SK-N-DZ (cell line): ENCODE results near the gene SLAMF1.
"Not testable (repeated sequence)": the region's sequence is repeated elsewhere in the genome, so short reads cannot be mapped to it uniquely, and the experiment has no call there.

Experiments
- DNase-seq: peaks from one replicate; pipeline ENCODE4 v3.0.0-alpha.2; 2015; ENCODE audit warnings: low spot score

Gene SLAMF1

DNA sequence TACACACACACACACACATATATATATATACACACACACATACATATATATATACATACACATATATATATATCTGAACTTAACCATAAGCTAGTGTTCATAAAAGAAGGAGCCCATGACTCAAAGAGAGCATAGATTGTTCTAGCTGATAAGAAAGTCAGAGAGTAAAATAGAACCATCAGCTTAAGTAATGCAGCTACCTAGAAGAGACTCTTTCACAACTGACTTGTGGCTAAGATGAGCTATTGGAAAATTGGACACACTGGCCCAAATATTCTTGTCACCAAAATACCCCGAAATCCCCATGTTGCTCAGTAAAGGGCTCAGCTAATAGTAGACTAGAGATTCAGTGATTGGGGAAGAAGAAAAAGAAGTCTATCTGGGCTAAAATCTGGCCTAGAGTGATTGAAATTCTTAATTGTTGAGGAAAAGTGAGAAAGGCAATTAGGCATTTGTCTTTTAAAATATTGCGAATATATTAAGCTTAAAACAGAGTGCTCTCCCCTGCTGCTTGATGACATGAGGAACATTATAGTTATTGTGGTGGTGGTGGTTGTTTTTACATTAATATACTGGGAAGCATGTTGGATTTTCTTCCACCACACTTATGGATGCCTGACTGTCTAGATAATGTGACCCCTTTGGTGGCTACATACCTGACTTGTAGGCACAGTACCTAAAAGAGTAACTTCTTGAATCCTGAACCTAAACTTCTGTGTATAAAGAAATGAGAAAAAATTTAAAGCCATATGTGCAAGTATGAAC is 6.3 kb downstream of the SLAMF1 start:
- DNase-seq, result no peak

DNA sequence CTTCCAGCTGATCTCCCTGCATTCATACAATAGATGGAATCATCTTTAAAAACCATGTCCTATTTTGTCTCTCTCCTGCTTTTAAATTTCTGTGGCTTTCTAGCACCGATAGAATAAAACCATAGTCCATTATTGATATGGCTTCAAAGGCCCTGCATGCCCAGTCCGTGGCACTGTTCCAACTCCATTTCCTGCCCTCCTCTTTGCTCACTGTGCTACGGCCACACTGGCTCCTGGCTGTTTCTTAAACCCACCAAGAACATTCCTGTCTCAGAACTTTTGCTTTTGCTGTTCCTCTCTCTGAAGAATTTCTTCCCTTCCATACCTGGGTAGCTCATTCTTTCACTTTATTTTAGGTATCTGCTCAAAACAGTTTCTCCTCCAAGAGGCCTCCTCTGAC is 7.2 kb downstream of the SLAMF1 start:
- no peak for DNase-seq

DNA sequence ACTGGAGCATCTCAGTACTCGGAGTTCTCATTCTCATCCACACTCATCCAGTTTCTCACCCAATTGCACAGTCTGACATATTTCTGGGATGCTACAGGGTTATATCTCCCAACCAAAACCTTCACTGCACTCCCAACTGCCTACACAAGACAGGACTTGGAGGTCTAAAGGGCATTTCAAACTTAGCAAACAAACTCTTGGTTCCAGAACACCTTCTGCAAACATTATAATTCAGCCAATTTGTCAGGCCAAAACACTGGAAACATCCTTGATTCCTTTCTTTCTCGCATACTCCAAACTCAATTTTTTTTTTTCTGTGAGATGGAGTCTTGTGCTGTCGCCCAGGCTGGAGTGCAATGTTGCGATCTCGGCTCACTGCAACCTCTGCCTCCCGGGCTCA is 7.9 kb downstream of the SLAMF1 start:
- DNase-seq, result no peak

GRCh38 chr1:160638540-160638857 is 8.3 kb downstream of the SLAMF1 start:
- DNase-seq, result no peak

- DNase-seq, result no peak
Measured at GRCh38 chr1:160637821-160638539, 8.9 kb downstream of the SLAMF1 start.

- DNase-seq, result no peak
Measured at GRCh38 chr1:160637065-160637464, 9.8 kb downstream of the SLAMF1 start.

- DNase-seq, result no peak
Measured at GRCh38 chr1:160636547-160636946, 10.3 kb downstream of the SLAMF1 start.

DNA sequence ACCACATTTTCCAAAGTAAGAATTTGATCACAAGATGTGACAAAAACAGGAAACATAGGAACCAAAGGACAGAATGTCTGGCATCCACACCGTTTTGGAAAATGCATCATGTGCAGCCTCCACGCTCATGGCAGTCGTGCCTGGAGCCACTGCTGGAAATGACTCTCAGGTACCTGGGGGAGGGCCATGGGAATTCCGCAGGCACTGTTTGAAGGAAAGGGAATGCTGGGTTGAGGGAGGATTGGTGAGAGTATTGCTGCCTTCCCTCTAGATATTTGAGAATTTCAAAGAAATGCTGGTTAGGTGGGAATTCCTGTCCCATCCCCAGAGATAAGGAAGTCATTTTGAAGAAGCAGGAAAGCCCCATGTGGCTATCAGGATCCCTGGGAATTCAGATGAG is 10.8 kb downstream of the SLAMF1 start:
- no peak for DNase-seq

- DNase-seq, result no peak
Measured at GRCh38 chr1:160634543-160635491, 12.0 kb downstream of the SLAMF1 start.

- DNase-seq, result no peak
Measured at GRCh38 chr1:160633330-160633903, 13.4 kb downstream of the SLAMF1 start.

DNA sequence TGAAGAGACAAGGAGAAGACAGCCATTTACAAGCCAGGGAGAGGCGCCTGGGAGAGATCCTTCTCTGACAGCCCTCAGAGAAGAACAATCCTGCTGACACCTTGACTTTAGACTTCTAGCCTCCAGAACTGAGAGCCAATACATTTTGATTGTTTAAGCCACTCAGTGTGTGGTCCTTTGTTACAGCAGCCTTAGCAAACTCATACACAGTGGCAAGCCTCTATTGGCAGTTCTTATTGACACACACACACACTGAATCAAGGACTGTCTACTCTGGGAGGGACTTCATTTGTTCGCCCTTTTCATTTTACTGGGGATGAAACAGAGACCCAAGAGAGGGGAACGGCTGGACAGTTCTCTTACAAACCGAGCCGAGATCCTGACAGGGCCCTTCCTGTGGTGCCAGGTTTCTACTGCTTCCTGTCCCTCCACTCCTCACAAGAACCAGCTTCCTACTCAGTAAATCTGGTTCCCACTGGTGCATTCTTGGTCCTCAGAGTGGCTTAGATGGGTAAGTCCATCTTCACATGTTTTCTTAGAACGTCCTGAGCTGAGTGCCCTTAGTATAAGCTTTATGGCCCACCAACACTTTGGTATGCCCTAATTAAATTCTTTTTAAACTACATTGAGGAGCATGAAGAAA is 14.7 kb downstream of the SLAMF1 start:
- no peak for DNase-seq

- no peak for DNase-seq
Measured at GRCh38 chr1:160630523-160631451, 16.1 kb downstream of the SLAMF1 start.

DNA sequence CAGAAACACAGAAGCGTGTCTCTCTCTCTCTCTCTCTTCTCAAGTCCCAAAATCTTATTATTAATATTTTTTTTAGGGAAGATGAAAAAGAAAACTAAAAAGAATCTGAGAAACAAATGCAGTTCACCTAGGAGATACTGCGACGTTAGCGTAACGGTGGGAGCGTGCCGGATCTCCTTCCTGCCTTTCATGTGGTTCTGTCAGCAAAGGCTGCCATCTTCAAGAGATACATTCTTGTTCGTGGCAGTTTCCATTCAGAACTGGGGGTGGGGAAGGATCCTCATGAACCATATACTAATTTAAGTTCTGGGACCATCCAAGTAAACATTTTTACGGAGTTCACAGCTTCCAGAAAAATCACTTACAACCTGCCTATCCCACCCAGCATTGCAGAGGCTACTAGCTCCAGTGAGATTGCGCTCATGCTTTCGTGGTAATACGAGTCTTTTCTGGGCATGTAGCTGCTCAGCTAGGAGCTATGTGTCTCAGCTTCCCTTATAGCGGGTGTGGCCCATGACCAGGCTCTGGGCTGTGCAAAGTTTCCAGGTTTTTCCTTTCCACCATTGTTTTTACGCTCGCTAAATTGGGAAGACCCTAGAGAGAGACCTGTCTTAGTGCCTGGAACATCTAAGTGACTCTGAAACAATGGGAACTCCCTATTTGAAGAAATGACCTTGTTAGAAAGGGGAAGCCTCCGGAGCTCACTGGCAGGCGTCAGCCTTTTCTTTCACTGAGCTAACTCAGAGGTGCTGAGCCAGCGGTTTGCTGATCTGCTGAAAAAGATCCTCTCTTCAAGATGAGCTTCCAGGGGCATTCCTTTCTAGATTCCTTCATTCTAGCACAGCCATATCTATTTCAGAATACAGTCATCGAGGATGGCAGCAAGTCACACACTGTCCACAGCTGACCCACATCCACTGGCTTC is 17.3 kb downstream of the SLAMF1 start:
- no peak for DNase-seq

GRCh38 chr1:160628799-160629263 is 18.0 kb downstream of the SLAMF1 start:
- no peak for DNase-seq

GRCh38 chr1:160627677-160628289 is 19.1 kb downstream of the SLAMF1 start:
- not testable (repeated sequence) for DNase-seq

- no peak for DNase-seq
Measured at GRCh38 chr1:160626509-160627342, 20.1 kb downstream of the SLAMF1 start.

- no peak for DNase-seq
Measured at GRCh38 chr1:160625725-160626498, 20.9 kb downstream of the SLAMF1 start.
